LNCAP (cell line): Measurements from ENCODE around the gene TSPAN15.

ENCODE experiments used
- TF ChIP-seq, protein P1 (sequence below): fragments of 450-650 bp; IDR thresholded peaks from 2 replicates; pipeline ENCODE4 v1.5.1; 2017; ENCODE audit warnings: mild to moderate bottlenecking

Gene TSPAN15

GRCh38 chr10:69490876-69491275 is 39.6 kb downstream of the TSPAN15 start:
- TF ChIP-seq, protein P1, sequence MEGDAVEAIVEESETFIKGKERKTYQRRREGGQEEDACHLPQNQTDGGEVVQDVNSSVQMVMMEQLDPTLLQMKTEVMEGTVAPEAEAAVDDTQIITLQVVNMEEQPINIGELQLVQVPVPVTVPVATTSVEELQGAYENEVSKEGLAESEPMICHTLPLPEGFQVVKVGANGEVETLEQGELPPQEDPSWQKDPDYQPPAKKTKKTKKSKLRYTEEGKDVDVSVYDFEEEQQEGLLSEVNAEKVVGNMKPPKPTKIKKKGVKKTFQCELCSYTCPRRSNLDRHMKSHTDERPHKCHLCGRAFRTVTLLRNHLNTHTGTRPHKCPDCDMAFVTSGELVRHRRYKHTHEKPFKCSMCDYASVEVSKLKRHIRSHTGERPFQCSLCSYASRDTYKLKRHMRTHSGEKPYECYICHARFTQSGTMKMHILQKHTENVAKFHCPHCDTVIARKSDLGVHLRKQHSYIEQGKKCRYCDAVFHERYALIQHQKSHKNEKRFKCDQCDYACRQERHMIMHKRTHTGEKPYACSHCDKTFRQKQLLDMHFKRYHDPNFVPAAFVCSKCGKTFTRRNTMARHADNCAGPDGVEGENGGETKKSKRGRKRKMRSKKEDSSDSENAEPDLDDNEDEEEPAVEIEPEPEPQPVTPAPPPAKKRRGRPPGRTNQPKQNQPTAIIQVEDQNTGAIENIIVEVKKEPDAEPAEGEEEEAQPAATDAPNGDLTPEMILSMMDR = no peak

GRCh38 chr10:69491611-69492010 is 40.3 kb downstream of the TSPAN15 start:
- TF ChIP-seq, protein P1 = no peak

GRCh38 chr10:69492091-69492745 is 41.0 kb downstream of the TSPAN15 start:
- TF ChIP-seq, protein P1 = no peak

DNA sequence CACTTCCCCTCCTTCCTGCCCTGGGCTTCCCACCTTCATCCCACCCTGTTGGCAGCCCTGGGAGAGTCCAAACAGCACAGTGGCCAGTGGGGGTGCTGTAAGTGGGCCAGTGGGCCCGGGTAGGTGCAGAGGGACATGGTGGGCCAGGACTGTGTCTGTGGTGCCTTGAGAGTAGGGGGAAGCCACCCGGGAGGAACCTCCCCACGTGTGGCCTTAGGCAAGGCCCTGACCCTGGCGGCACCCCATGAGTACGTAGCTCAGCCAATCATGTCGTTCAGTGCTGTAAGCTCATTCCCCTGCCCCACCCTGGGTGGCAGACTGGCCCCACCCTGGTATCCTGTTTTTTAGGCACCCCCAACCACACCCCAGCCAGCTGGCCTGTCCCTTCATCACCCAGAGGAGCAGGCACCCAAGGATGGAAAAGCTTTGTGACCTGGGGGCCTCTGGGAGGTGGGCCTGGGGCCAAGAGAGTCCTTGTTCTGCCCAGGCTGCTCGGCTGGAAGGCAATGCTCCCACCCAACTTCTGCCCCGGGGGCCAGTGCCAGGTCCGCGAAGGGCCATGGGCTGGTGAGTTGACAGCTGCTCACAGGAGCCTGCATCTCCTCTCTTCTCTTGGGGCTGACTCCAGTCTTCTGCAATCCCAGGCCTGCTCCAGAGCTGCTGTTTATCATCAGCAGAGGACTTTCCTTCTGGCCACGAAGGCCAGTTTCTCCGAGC is 41.6 kb downstream of the TSPAN15 start:
- TF ChIP-seq, protein P1 = no peak

DNA sequence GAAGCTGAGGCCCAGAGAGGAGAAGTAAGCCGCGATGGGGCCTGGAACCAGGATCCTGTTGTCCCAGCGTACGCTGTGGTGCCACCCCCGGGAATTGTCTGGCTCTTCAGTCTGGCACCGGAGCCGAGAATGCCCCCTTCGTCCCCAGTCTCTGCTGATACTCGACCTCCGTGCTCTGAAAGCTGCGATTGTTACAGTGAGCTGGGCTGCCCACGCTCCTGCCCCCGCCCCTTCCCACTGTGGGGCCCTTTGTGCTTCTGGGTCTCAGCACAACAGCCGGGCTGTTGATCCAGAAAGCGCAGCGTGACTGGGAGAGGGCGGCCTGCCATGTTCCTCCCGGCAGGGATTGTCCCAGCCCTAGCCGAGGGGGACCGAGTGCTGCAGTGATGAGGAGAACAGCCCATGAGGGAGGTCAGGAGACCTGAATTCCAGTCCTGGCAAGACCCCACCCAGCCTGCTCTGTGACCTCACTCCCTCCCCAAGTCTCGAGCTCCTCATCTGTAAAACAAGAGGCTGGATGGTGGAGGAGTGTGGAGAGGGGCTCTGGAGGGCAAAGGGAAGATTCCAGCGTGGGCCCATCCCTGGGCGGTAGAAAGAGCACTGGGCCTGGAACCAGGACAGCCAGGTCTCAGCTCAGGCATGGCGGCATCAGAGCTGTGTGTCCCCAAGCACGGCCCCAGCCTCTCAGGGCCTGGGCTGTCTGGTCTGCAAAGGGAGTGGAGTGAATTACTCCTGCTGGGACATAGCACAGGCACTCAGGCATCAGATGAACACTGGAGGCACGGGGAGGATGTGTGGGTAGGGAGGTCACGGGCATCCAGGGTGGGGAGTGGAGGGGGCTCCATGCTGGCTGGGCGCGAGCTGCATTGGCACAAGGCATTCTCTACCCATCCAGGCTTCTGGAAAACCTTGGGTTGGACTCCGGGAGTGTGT is 43.6 kb downstream of the TSPAN15 start:
- TF ChIP-seq, protein P1 = no peak

DNA sequence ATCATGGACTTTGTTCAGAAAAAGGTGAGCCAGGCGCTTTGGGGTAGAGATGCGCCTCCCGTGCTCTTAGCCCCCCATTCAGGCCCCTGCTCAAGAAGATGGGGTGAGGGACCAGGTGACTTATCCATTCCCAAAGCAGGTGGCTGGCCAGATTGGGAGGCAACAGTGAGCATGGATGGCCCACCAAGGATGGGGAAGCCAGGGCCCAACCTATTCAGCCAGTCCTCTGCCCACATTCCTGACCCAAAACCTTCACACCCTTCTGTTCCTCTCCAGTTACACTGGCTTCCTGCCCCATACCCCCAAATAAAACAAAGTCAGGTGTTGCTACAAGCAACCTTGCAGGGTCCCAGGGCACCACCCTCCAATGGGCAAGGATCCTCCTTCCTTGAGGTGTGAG is 44.4 kb downstream of the TSPAN15 start:
- TF ChIP-seq, protein P1 = no peak
